HepG2 (cell line): ENCODE data around the gene DTD2. TPM values are rescaled to one million over a fixed set of nuclear protein-coding genes. Genes with fewer than 3 reads are reported as not detected.

ENCODE experiments used
- ATF6 ChIP-seq: sonication (generic); formaldehyde crosslinking; conservative IDR thresholded peaks from 2 replicates; pipeline ENCODE4 v1.4.0; 2020; ENCODE audit warnings: missing genetic modification reagents
- CCAR2 ChIP-seq: fragments of 200-400 bp; formaldehyde crosslinking; optimal IDR thresholded peaks from 2 replicates; pipeline ENCODE3; 2018; ENCODE audit warnings: low read depth, mild to moderate bottlenecking, low read length, moderate library complexity
- HNRNPL ChIP-seq: fragments of 200-400 bp; formaldehyde crosslinking; IDR thresholded peaks from 2 replicates; pipeline ENCODE4 v1.6.1; 2017; ENCODE audit warnings: mild to moderate bottlenecking, low read depth, low read length
- NFIC ChIP-seq: IDR thresholded peaks from 2 replicates; pipeline ENCODE4 v1.6.1; 2012; ENCODE audit warnings: mild to moderate bottlenecking, low read length, inconsistent platforms
- NPAS2 ChIP-seq: sonication (generic); formaldehyde crosslinking; IDR thresholded peaks from 2 replicates; pipeline ENCODE4 v1.8.0; 2022; ENCODE audit warnings: mild to moderate bottlenecking, missing genetic modification reagents, borderline replicate concordance
- PATZ1 ChIP-seq: sonication (generic); formaldehyde crosslinking; IDR thresholded peaks from 2 replicates; pipeline ENCODE4 v1.4.0; 2020; ENCODE audit warnings: missing genetic modification reagents
- PHB2 ChIP-seq: fragments of 450-650 bp; IDR thresholded peaks from 2 replicates; pipeline ENCODE4 v1.6.1; 2018; ENCODE audit not compliant: partially characterized antibody
- SCMH1 ChIP-seq: sonication (generic); formaldehyde crosslinking; IDR thresholded peaks from 2 replicates; pipeline ENCODE4 v1.9.0; 2021; ENCODE audit warnings: missing genetic modification reagents, mild to moderate bottlenecking, borderline replicate concordance
- SNAPC5 ChIP-seq: sonication (generic); formaldehyde crosslinking; IDR thresholded peaks from 2 replicates; pipeline ENCODE4 v1.8.1; 2023; ENCODE audit warnings: mild to moderate bottlenecking, missing genetic modification reagents, borderline replicate concordance
- YEATS4 ChIP-seq: sonication (generic); formaldehyde crosslinking; IDR thresholded peaks from 2 replicates; pipeline ENCODE4 v1.4.0; 2020; ENCODE audit warnings: missing genetic modification reagents, borderline replicate concordance
- ZBTB42 ChIP-seq: sonication (generic); formaldehyde crosslinking; IDR thresholded peaks from 2 replicates; pipeline ENCODE4 v1.5.0; 2020; ENCODE audit warnings: mild to moderate bottlenecking, missing genetic modification reagents
- ZC3H4 ChIP-seq: sonication (generic); formaldehyde crosslinking; IDR thresholded peaks from 2 replicates; pipeline ENCODE4 v1.4.0; 2020; ENCODE audit warnings: missing genetic modification reagents, borderline replicate concordance
- ZFAT ChIP-seq: sonication (generic); formaldehyde crosslinking; conservative IDR thresholded peaks from 2 replicates; pipeline ENCODE4 v1.8.1; 2023; ENCODE audit warnings: missing genetic modification reagents, inconsistent platforms
- ZFP36 ChIP-seq: fragments of 150-350 bp; IDR thresholded peaks from 2 replicates; pipeline ENCODE4 v1.6.1; 2018; ENCODE audit warnings: borderline replicate concordance, low read length, low read depth; ENCODE audit not compliant: partially characterized antibody
- ZFP37 ChIP-seq: sonication (generic); formaldehyde crosslinking; IDR thresholded peaks from 2 replicates; pipeline ENCODE4 v1.4.0; 2020; ENCODE audit warnings: missing genetic modification reagents, borderline replicate concordance
- ZNF264 ChIP-seq: sonication (generic); formaldehyde crosslinking; IDR thresholded peaks from 2 replicates; pipeline ENCODE4 v1.4.0; 2020; ENCODE audit warnings: missing genetic modification reagents
- ZNF33A ChIP-seq: sonication (generic); formaldehyde crosslinking; IDR thresholded peaks from 2 replicates; pipeline ENCODE4 v1.5.1; 2020; ENCODE audit warnings: missing genetic modification reagents, mild to moderate bottlenecking, moderate library complexity, borderline replicate concordance
- ZNF430 ChIP-seq: sonication (generic); formaldehyde crosslinking; IDR thresholded peaks from 2 replicates; pipeline ENCODE4 v1.9.0; 2021; ENCODE audit warnings: mild to moderate bottlenecking, missing genetic modification reagents
- ZNF691 ChIP-seq: sonication (generic); formaldehyde crosslinking; IDR thresholded peaks from 2 replicates; pipeline ENCODE4 v1.4.0; 2020; ENCODE audit warnings: missing genetic modification reagents, low read depth, mild to moderate bottlenecking, borderline replicate concordance
- ZNF704 ChIP-seq: sonication (generic); formaldehyde crosslinking; IDR thresholded peaks from 2 replicates; pipeline ENCODE4 v1.8.1; 2023; ENCODE audit warnings: mild to moderate bottlenecking, inconsistent platforms, moderate library complexity, missing genetic modification reagents, borderline replicate concordance
- ZNF784 ChIP-seq: sonication (generic); formaldehyde crosslinking; IDR thresholded peaks from 2 replicates; pipeline ENCODE4 v1.5.1; 2020; ENCODE audit warnings: missing genetic modification reagents, mild to moderate bottlenecking, borderline replicate concordance
- polyA plus RNA-seq, 8 experiments: library from polyadenylated mRNA; depleted of rRNA in 3 of 8; stranded (reverse) in 7 of 8; unstranded in 1 of 8; fragments of >200 nt; fragmentation: Illumina TruSeq in 4 of 8; extraction: Trizol in 4 of 8; gene quantifications; 2 replicates each; pipeline versions ENCODE4 v1.2.1 to v1.2.3, GENCODE V29; 2011 to 2016; ENCODE audit warnings: low read depth in 4 of 8, missing spikeins in 1 of 8, mixed read lengths in 1 of 8; ENCODE audit not compliant: insufficient read depth in 1 of 8
- total RNA-seq, 5 experiments: library from RNA; depleted of rRNA; stranded (reverse); fragments of >200 nt; fragmentation: Illumina TruSeq; extraction: Trizol; gene quantifications; 2 replicates each; pipeline ENCODE4 v1.2.3, GENCODE V29; 2016; ENCODE audit warnings: low read depth in 1 of 5

Gene DTD2
- total and polyA plus RNA-seq, 2 of the 13 experiments (the other 11 are each of a cell fraction or from before 2014, with no cell fraction given), result 22.3 to 49.8 TPM

GRCh38 chr14:31420319-31421111 is 36.8 kb downstream of the DTD2 start, which contains the start of gene HEATR5A (continued):
- TF ChIP-seq ZNF704, result peak; percentile 96; the same call in 1 of the 2 replicates
- peak; percentile 96; the same call in 1 of the 2 replicates for TF ChIP-seq SNAPC5 (CRISPR knock-in tag)
- peak; percentile 75; the same call in 1 of the 2 replicates for TF ChIP-seq ZC3H4 (CRISPR knock-in tag)
- no peak for TF ChIP-seq PHB2
- no peak for TF ChIP-seq SCMH1 (CRISPR knock-in tag)
- TF ChIP-seq ZFP36, result peak; percentile 35
- TF ChIP-seq ATF6, result peak; percentile 96; the same call in 1 of the 2 replicates
- TF ChIP-seq ZFAT (CRISPR knock-in tag), result peak; percentile 94; the same call in 1 of the 2 replicates
- TF ChIP-seq ZNF264 (CRISPR knock-in tag), result peak; percentile 97
- peak; percentile 100 for TF ChIP-seq ZNF691 (CRISPR knock-in tag)
- TF ChIP-seq CCAR2, result peak; percentile 89
- peak; percentile 76; the same call in 1 of the 2 replicates for TF ChIP-seq HNRNPL
- peak; percentile 100 for TF ChIP-seq ZNF33A (CRISPR knock-in tag)
- TF ChIP-seq NPAS2, result no peak
- TF ChIP-seq ZFP37, result peak; percentile 99
- peak; percentile 86; the same call in 1 of the 2 replicates for TF ChIP-seq ZBTB42 (CRISPR knock-in tag)
- peak; percentile 100 for TF ChIP-seq ZNF784 (CRISPR knock-in tag)
- TF ChIP-seq NFIC, result no peak; the same call in 1 of the 2 replicates
- TF ChIP-seq YEATS4 (CRISPR knock-in tag), result peak; percentile 100
- peak; percentile 70 for TF ChIP-seq PATZ1 (CRISPR knock-in tag)
- TF ChIP-seq ZNF430 (CRISPR knock-in tag), result peak; percentile 99
